ENCODE measurements around the gene MYO5C. TPM values are rescaled to one million over a fixed set of nuclear protein-coding genes. Genes with fewer than 3 reads are reported as not detected.

The MYO5C gene
- total and polyA plus RNA-seq, 2 of the 13 experiments (the other 11 are each of a cell fraction or from before 2014, with no cell fraction given) = 15.7 to 23.7 TPM

DNA sequence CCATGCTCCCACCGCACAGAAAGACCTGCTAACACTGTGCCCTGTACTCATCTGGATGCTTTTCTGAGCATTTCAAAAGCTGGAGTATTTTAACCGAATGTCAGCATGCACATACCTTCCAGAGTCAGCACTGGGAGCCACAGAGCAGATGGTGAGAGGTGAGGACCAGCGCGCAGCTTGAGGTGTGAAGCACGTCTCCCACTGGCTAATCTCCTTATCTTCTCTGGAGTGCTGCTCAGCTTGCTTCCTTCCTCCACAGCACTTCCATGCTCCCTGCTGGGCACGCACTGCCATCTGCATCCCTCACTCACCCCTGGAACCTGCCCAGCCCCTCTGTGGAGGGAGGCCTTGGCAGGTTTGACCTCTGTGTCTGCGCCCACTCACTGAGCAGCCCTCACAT, 104.4 kb downstream of the MYO5C start, which contains the start of gene GNB5:
Gene GNB5 (minus strand): TSS at position 186 of the 400 bp plus-strand sequence. CDS start 6,716 bp downstream, outside the sequence.
- Histone ChIP-seq H3K79me2 (ENCODE audit: insufficient read depth, low read length) (no peaks in the 10 kb centered on the region), H3K27me3 (ENCODE audit: control insufficient read depth in 1 of 2, insufficient read depth in 2 of 2, low read length in 2 of 2) (no peaks in the 10 kb centered on the region), H4K20me1 (ENCODE audit: insufficient read depth, low read length) (no peaks in the 10 kb centered on the region), H3K9ac (ENCODE audit: insufficient read depth, low read depth, low read length) (no peak within 1 kb of the TSS), H3K27ac (ENCODE audit: extremely low read length, insufficient read depth, low read length) (no peak within 1 kb of the TSS), H2AFZ (ENCODE audit: low read length) (no peak within 1 kb of the TSS), H3K9me3 (ENCODE audit: low read length) (no peaks in the 10 kb centered on the region), H3K4me1 (ENCODE audit: insufficient read depth, low read length) (peaks cover 10% of the 10 kb centered on the region), H3K4me3 (replicated peaks in 1 of 3; ENCODE audit: insufficient read depth in 1 of 3, low read depth in 2 of 3, low read length in 3 of 3) (no peak within 1 kb of the TSS), H3K36me3 (replicated peaks in 1 of 2; ENCODE audit: control insufficient read depth in 1 of 2, insufficient read depth in 2 of 2, low read length in 2 of 2) (peaks cover 5 to 21% of the 10 kb centered on the region in 2 experiments; a peak in 4 of 5 replicates), H3K4me2 (ENCODE audit: low read depth, low read length) (no peak within 1 kb of the TSS)
- intact Hi-C loops (cut with micrococcal nuclease; ENCODE audit: unreplicated experiment) = no loop called here
- no TSS peak for BruUV-seq (replicated peaks)
- ATAC-seq (peak; percentile 56), DNase-seq (ENCODE audit: low spot score) (no peak), FAIRE-seq (no peak)
- POLR2A ChIA-PET = no interaction called here
- CTCF ChIA-PET (ENCODE audit: low intra/inter-chr PET ratio, low total read pairs) = no interaction called here
- in situ Hi-C loops (cut with HindIII; ENCODE audit: extremely low pct_ligation_motif_present, low pct_unique_long_range_greater_than_20kb) = no loop called here
- 86% methylated on average over 7 of the region's 7 CpGs for WGBS (ENCODE audit: low lambda C conversion rate)
- TF ChIP-seq, protein P1, sequence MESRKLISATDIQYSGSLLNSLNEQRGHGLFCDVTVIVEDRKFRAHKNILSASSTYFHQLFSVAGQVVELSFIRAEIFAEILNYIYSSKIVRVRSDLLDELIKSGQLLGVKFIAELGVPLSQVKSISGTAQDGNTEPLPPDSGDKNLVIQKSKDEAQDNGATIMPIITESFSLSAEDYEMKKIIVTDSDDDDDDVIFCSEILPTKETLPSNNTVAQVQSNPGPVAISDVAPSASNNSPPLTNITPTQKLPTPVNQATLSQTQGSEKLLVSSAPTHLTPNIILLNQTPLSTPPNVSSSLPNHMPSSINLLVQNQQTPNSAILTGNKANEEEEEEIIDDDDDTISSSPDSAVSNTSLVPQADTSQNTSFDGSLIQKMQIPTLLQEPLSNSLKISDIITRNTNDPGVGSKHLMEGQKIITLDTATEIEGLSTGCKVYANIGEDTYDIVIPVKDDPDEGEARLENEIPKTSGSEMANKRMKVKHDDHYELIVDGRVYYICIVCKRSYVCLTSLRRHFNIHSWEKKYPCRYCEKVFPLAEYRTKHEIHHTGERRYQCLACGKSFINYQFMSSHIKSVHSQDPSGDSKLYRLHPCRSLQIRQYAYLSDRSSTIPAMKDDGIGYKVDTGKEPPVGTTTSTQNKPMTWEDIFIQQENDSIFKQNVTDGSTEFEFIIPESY (CRISPR knock-in tag; IDR thresholded peaks at IDR 0.05) = 0 out of 2 replicates have a peak, but pooled peaks have one; percentile 27
- TF ChIP-seq ZNF281 (CRISPR knock-in tag; IDR thresholded peaks at IDR 0.05; ENCODE audit: borderline replicate concordance) (no peak), MED8 (CRISPR knock-in tag; IDR thresholded peaks at IDR 0.05; ENCODE audit: insufficient replicate concordance) (no peak), STAG1 (CRISPR knock-in tag; IDR thresholded peaks at IDR 0.05) (peak; percentile 10; the same call in 1 of the 2 replicates), ZNF687 (CRISPR knock-in tag; IDR thresholded peaks at IDR 0.05) (0 out of 2 replicates have a peak, but pooled peaks have one; percentile 13)
- TF ChIP-seq, protein P2, sequence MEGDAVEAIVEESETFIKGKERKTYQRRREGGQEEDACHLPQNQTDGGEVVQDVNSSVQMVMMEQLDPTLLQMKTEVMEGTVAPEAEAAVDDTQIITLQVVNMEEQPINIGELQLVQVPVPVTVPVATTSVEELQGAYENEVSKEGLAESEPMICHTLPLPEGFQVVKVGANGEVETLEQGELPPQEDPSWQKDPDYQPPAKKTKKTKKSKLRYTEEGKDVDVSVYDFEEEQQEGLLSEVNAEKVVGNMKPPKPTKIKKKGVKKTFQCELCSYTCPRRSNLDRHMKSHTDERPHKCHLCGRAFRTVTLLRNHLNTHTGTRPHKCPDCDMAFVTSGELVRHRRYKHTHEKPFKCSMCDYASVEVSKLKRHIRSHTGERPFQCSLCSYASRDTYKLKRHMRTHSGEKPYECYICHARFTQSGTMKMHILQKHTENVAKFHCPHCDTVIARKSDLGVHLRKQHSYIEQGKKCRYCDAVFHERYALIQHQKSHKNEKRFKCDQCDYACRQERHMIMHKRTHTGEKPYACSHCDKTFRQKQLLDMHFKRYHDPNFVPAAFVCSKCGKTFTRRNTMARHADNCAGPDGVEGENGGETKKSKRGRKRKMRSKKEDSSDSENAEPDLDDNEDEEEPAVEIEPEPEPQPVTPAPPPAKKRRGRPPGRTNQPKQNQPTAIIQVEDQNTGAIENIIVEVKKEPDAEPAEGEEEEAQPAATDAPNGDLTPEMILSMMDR (CRISPR knock-in tag; IDR thresholded peaks at IDR 0.05) = peak; percentile 32; the same call in 1 of the 2 replicates
